GM18520 (cell line): ENCODE results near the gene C9orf152.
"Not testable (repeated sequence)": the region's sequence is repeated elsewhere in the genome, so short reads cannot be mapped to it uniquely, and the experiment has no call there.

Source experiments
- ATAC-seq: cut with Tn5 transposase; IDR thresholded peaks from one replicate; pipeline ENCODE4 v1.9.1; 2021; ENCODE audit not compliant: unreplicated experiment

C9orf152 gene

GRCh38 chr9:110208031-110208430, at the start of gene C9orf152:
Gene C9orf152, minus strand, starts transcription at chr9:110208159. Its CDS starts 580 bp downstream, at chr9:110207579.
- no peak for ATAC-seq

GRCh38 chr9:110257097-110257841, 49.3 kb upstream of the C9orf152 start:
- no peak for ATAC-seq

- peak; percentile 50 for ATAC-seq
These were observed 48.6 kb upstream of the C9orf152 start, which contains the start of gene TXN for GRCh38 chr9:110256380-110257096. Gene TXN, minus strand, starts transcription at chr9:110256507. Its CDS starts 72 bp downstream, at chr9:110256435.

GRCh38 chr9:110255463-110256379, 47.8 kb upstream of the C9orf152 start:
- ATAC-seq, result no peak

- ATAC-seq, result no peak
These were observed 47.1 kb upstream of the C9orf152 start for GRCh38 chr9:110255034-110255462.

- no peak for ATAC-seq
These were observed 46.5 kb upstream of the C9orf152 start for GRCh38 chr9:110254500-110254899.

- no peak for ATAC-seq
These were observed 44.7 kb upstream of the C9orf152 start for GRCh38 chr9:110252509-110253139.

GRCh38 chr9:110251770-110252169, 43.8 kb upstream of the C9orf152 start:
- not testable (repeated sequence) for ATAC-seq

- no peak for ATAC-seq
These were observed 43.3 kb upstream of the C9orf152 start for GRCh38 chr9:110251212-110251611.

- ATAC-seq, result no peak
These were observed 41.6 kb upstream of the C9orf152 start for GRCh38 chr9:110249603-110250002.

- no peak for ATAC-seq
These were observed 40.4 kb upstream of the C9orf152 start for GRCh38 chr9:110248361-110248760.

GRCh38 chr9:110246214-110246613, 38.3 kb upstream of the C9orf152 start:
- ATAC-seq, result no peak

GRCh38 chr9:110244616-110245015, 36.7 kb upstream of the C9orf152 start:
- no peak for ATAC-seq

- no peak for ATAC-seq
These were observed 33.9 kb upstream of the C9orf152 start for GRCh38 chr9:110241858-110242321.

GRCh38 chr9:110241260-110241857, 33.4 kb upstream of the C9orf152 start:
- no peak for ATAC-seq

- no peak for ATAC-seq
These were observed 32.2 kb upstream of the C9orf152 start for GRCh38 chr9:110240198-110240597.

GRCh38 chr9:110228321-110228720, 20.4 kb upstream of the C9orf152 start:
- ATAC-seq, result no peak

- no peak for ATAC-seq
These were observed 16.6 kb upstream of the C9orf152 start for GRCh38 chr9:110224583-110224982.

- ATAC-seq, result no peak
These were observed 12.8 kb upstream of the C9orf152 start for GRCh38 chr9:110220809-110221208.

- ATAC-seq, result no peak
These were observed 9.7 kb upstream of the C9orf152 start for GRCh38 chr9:110217656-110218099.
